Panc1 (cell line): ENCODE measurements around the gene UNC80.

Experiments
- TCF7L2 ChIP-seq: IDR thresholded peaks from 2 replicates; pipeline ENCODE4 v1.6.1; 2011; ENCODE audit warnings: mild to moderate bottlenecking, low read depth, low read length, inconsistent platforms
- TF ChIP-seq, protein P1 (sequence below): fragments of 450-650 bp; IDR thresholded peaks from 2 replicates; pipeline ENCODE4 v1.5.1; 2017; ENCODE audit warnings: mild to moderate bottlenecking
- TF ChIP-seq, protein P2 (sequence below), 2 experiments: IDR thresholded peaks; 2 replicates each; pipeline ENCODE4 v1.6.1; 2011 to 2012; ENCODE audit warnings: low read depth in 2 of 2, control low read depth in 1 of 2, low read length in 1 of 2, mild to moderate bottlenecking in 1 of 2, moderate library complexity in 1 of 2; ENCODE audit not compliant: insufficient read depth in 1 of 2

DNA sequence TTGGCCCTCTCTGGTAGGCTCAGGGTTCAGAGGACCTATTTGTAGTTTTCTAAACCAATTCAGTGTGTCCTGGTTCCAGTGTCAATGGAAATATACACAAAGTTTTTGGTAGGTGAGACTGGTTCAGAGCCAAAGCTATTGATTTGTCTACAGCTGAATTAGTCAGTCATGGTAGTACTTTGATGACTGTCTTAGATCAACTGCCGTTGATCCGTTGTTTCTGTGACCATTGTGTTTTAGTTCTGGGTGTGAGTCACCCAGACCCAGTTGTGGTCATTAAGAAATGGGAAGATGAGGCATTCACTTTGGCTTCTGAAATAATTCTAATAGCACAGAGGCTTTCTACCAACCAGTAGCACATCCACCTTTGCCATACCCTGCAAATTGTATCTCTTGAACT lies 214.8 kb downstream of the UNC80 start:
- TF ChIP-seq, protein P1, sequence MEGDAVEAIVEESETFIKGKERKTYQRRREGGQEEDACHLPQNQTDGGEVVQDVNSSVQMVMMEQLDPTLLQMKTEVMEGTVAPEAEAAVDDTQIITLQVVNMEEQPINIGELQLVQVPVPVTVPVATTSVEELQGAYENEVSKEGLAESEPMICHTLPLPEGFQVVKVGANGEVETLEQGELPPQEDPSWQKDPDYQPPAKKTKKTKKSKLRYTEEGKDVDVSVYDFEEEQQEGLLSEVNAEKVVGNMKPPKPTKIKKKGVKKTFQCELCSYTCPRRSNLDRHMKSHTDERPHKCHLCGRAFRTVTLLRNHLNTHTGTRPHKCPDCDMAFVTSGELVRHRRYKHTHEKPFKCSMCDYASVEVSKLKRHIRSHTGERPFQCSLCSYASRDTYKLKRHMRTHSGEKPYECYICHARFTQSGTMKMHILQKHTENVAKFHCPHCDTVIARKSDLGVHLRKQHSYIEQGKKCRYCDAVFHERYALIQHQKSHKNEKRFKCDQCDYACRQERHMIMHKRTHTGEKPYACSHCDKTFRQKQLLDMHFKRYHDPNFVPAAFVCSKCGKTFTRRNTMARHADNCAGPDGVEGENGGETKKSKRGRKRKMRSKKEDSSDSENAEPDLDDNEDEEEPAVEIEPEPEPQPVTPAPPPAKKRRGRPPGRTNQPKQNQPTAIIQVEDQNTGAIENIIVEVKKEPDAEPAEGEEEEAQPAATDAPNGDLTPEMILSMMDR: no peak
- TF ChIP-seq TCF7L2: no peak
- TF ChIP-seq, protein P2, sequence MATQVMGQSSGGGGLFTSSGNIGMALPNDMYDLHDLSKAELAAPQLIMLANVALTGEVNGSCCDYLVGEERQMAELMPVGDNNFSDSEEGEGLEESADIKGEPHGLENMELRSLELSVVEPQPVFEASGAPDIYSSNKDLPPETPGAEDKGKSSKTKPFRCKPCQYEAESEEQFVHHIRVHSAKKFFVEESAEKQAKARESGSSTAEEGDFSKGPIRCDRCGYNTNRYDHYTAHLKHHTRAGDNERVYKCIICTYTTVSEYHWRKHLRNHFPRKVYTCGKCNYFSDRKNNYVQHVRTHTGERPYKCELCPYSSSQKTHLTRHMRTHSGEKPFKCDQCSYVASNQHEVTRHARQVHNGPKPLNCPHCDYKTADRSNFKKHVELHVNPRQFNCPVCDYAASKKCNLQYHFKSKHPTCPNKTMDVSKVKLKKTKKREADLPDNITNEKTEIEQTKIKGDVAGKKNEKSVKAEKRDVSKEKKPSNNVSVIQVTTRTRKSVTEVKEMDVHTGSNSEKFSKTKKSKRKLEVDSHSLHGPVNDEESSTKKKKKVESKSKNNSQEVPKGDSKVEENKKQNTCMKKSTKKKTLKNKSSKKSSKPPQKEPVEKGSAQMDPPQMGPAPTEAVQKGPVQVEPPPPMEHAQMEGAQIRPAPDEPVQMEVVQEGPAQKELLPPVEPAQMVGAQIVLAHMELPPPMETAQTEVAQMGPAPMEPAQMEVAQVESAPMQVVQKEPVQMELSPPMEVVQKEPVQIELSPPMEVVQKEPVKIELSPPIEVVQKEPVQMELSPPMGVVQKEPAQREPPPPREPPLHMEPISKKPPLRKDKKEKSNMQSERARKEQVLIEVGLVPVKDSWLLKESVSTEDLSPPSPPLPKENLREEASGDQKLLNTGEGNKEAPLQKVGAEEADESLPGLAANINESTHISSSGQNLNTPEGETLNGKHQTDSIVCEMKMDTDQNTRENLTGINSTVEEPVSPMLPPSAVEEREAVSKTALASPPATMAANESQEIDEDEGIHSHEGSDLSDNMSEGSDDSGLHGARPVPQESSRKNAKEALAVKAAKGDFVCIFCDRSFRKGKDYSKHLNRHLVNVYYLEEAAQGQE (IDR thresholded peaks at IDR 0.05; ENCODE audit: insufficient read depth in 1 of 2, low read depth in 2 of 2, low read length in 1 of 2): no peak
